DOHH2 (cell line): ENCODE data around the gene VPS51.

Experiments
- EZH2phosphoT487 ChIP-seq: fragments of 200-600 bp; sonication (generic); IDR thresholded peaks from 2 replicates; pipeline ENCODE4 v1.6.1; 2017; ENCODE audit warnings: borderline replicate concordance, mild to moderate bottlenecking, antibody characterized with exemption, low read length, moderate library complexity, mixed read lengths
- TF ChIP-seq, protein P1 (sequence below): fragments of 200-600 bp; sonication (generic); IDR thresholded peaks from one replicate; pipeline ENCODE4 v1.5.1; 2014; ENCODE audit warnings: antibody characterized with exemption, mild to moderate bottlenecking, low read depth, low read length; ENCODE audit not compliant: poor library complexity, severe bottlenecking

DNA sequence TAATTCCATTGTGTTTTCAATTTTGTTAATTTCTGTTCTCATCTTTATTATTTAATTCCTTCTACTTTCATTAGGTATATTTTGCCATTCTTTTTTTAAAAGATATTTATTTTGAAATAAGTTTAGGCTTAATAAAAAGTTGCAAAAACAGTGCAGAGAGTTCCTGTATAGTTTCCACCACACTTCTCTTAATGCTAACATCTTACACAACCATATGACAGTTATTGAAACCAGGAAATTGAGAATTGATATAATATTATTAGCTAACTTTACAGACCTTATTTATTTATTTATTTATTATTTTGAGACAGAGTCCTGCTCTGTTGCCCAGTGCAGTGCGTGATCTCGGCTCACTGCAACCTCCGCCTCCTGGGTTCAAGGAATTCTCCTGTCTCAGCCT lies 60.2 kb downstream of the VPS51 start:
- TF ChIP-seq, protein P1, sequence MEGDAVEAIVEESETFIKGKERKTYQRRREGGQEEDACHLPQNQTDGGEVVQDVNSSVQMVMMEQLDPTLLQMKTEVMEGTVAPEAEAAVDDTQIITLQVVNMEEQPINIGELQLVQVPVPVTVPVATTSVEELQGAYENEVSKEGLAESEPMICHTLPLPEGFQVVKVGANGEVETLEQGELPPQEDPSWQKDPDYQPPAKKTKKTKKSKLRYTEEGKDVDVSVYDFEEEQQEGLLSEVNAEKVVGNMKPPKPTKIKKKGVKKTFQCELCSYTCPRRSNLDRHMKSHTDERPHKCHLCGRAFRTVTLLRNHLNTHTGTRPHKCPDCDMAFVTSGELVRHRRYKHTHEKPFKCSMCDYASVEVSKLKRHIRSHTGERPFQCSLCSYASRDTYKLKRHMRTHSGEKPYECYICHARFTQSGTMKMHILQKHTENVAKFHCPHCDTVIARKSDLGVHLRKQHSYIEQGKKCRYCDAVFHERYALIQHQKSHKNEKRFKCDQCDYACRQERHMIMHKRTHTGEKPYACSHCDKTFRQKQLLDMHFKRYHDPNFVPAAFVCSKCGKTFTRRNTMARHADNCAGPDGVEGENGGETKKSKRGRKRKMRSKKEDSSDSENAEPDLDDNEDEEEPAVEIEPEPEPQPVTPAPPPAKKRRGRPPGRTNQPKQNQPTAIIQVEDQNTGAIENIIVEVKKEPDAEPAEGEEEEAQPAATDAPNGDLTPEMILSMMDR, result no peak
- no peak for TF ChIP-seq EZH2phosphoT487
